A549 (cell line): ENCODE measurements around the gene CALN1.

Source experiments
- CHD2 ChIP-seq: fragments of 150-350 bp; IDR thresholded peaks from 2 replicates; pipeline ENCODE4 v1.6.1; 2014; ENCODE audit warnings: low read length; ENCODE audit not compliant: partially characterized antibody
- KDM1A ChIP-seq: fragments of 200-600 bp; sonication (generic); IDR thresholded peaks from 2 replicates; pipeline ENCODE4 v1.6.1; 2016; ENCODE audit warnings: low read depth, mild to moderate bottlenecking
- NPAS2 ChIP-seq: fragments of 250-450 bp; sonication (Bioruptor Pico); IDR thresholded peaks from 2 replicates; pipeline ENCODE4 v1.8.0; 2022; ENCODE audit warnings: mild to moderate bottlenecking, moderate library complexity, borderline replicate concordance
- PHF8 ChIP-seq: fragments of 200-600 bp; sonication (generic); IDR thresholded peaks from 2 replicates; pipeline ENCODE4 v1.6.1; 2016; ENCODE audit warnings: low read depth, mild to moderate bottlenecking, antibody characterized with exemption, moderate library complexity, borderline replicate concordance
- RAD21 ChIP-seq, 2 experiments: fragments of >200 bp in 1 of 2; sonication (Bioruptor Twin) in 1 of 2; formaldehyde crosslinking in 1 of 2; IDR thresholded peaks in 1 of 2; conservative IDR thresholded peaks in 1 of 2; 2 replicates in 1 of 2; 3 replicates in 1 of 2; pipeline ENCODE4 v1.6.1; 2012 to 2018; ENCODE audit warnings: inconsistent platforms in 1 of 2
- REST ChIP-seq: fragments of 200-600 bp; sonication (generic); IDR thresholded peaks from 2 replicates; pipeline ENCODE4 v1.6.1; 2016; ENCODE audit warnings: antibody characterized with exemption, mild to moderate bottlenecking, moderate library complexity
- TP53 ChIP-seq: fragments of 250-450 bp; sonication (Bioruptor Pico); IDR thresholded peaks from 2 replicates; pipeline ENCODE4 v1.5.0; 2021; ENCODE audit warnings: mild to moderate bottlenecking, moderate library complexity
- USF2 ChIP-seq: fragments of 450-650 bp; IDR thresholded peaks from 2 replicates; pipeline ENCODE4 v1.6.1; 2014; ENCODE audit warnings: antibody characterized with exemption
- ZFP36 ChIP-seq: fragments of 450-650 bp; IDR thresholded peaks from 2 replicates; pipeline ENCODE4 v1.6.1; 2014; ENCODE audit warnings: borderline replicate concordance; ENCODE audit not compliant: partially characterized antibody
- TF ChIP-seq, protein P1 (sequence below): IDR thresholded peaks from 2 replicates; pipeline ENCODE4 v1.6.1; 2012
- TF ChIP-seq, protein P2 (sequence below): fragments of >200 bp; sonication (Bioruptor Twin); formaldehyde crosslinking; IDR thresholded peaks from 3 replicates; pipeline ENCODE4 v1.5.1; 2016

- TF ChIP-seq USF2 = no peak
- TF ChIP-seq, protein P1, sequence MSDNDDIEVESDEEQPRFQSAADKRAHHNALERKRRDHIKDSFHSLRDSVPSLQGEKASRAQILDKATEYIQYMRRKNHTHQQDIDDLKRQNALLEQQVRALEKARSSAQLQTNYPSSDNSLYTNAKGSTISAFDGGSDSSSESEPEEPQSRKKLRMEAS = no peak
- TF ChIP-seq, protein P2, sequence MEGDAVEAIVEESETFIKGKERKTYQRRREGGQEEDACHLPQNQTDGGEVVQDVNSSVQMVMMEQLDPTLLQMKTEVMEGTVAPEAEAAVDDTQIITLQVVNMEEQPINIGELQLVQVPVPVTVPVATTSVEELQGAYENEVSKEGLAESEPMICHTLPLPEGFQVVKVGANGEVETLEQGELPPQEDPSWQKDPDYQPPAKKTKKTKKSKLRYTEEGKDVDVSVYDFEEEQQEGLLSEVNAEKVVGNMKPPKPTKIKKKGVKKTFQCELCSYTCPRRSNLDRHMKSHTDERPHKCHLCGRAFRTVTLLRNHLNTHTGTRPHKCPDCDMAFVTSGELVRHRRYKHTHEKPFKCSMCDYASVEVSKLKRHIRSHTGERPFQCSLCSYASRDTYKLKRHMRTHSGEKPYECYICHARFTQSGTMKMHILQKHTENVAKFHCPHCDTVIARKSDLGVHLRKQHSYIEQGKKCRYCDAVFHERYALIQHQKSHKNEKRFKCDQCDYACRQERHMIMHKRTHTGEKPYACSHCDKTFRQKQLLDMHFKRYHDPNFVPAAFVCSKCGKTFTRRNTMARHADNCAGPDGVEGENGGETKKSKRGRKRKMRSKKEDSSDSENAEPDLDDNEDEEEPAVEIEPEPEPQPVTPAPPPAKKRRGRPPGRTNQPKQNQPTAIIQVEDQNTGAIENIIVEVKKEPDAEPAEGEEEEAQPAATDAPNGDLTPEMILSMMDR = no peak
- no peak for TF ChIP-seq RAD21 (conservative IDR thresholded peaks at IDR 0.05 in 1 of 2, IDR thresholded peaks at IDR 0.05 in 1 of 2)
- no peak for TF ChIP-seq TP53 (CRISPR knock-in tag)
- no peak for TF ChIP-seq PHF8
- no peak for TF ChIP-seq CHD2
- no peak for TF ChIP-seq KDM1A
- TF ChIP-seq NPAS2 (CRISPR knock-in tag) = no peak
- no peak for TF ChIP-seq ZFP36
- no peak for TF ChIP-seq REST
These were observed 103.2 kb downstream of the CALN1 start for GRCh38 chr7:72308986-72309385.
